SK-N-SH (cell line): ENCODE data around the gene SSNA1. TPM values are rescaled to one million over a fixed set of nuclear protein-coding genes. Genes with fewer than 3 reads are reported as not detected.

ENCODE experiments used
- CTCF ChIA-PET: fragments of 300-600, 350-600 bp; formaldehyde crosslinking; extraction: SDS; loops from one replicate; lab custom pipeline; 2021; lab: Yijun Ruan, JAX
- POLR2A ChIA-PET: fragments of 350-600 bp; sonication (Branson Sonifier 250); formaldehyde crosslinking; extraction: SDS; loops from one replicate; lab custom pipeline; 2020; ENCODE audit warnings: antibody characterized with exemption, inconsistent platforms; lab: Yijun Ruan, JAX
- DNase-seq: peaks from one replicate; pipeline ENCODE4 v3.0.0; 2012
- H2AFZ ChIP-seq: fragments of 200-600 bp; sonication (generic); 2 replicates; pipeline ENCODE4 v1.8.1; 2016; ENCODE audit warnings: antibody characterized with exemption, mild to moderate bottlenecking, low read depth
- H3F3A ChIP-seq: fragments of 200-600 bp; sonication (generic); replicated peaks from 2 replicates; pipeline ENCODE3; 2016; ENCODE audit warnings: antibody characterized with exemption, mild to moderate bottlenecking; ENCODE audit not compliant: insufficient read depth
- H3K27ac ChIP-seq, 2 experiments: fragments of 200-500 bp in 1 of 2; fragments of 200-600 bp in 1 of 2; sonication (Bioruptor generic) in 1 of 2; sonication (generic), shearing (Covaris generic) in 1 of 2; 2 replicates each; pipeline versions ENCODE4 v1.5.1 to v1.6.1; 2014 to 2016; ENCODE audit warnings: low read depth in 2 of 2, inconsistent platforms in 1 of 2, low read length in 1 of 2, mild to moderate bottlenecking in 1 of 2, mixed read lengths in 1 of 2
- H3K27me3 ChIP-seq: fragments of 200-600 bp; sonication (generic), shearing (Covaris generic); 2 replicates; pipeline ENCODE4 v1.6.1; 2016; ENCODE audit warnings: mixed run types; ENCODE audit not compliant: insufficient read depth
- H3K36me3 ChIP-seq, 2 experiments: fragments of 200-500 bp in 1 of 2; fragments of 200-600 bp in 1 of 2; sonication (Bioruptor generic) in 1 of 2; sonication (generic) in 1 of 2; replicated peaks in 1 of 2; 2 replicates each; pipeline versions ENCODE3 to v1.5.1; 2014 to 2016; ENCODE audit warnings: low read length in 1 of 2, mild to moderate bottlenecking in 1 of 2; ENCODE audit not compliant: insufficient read depth in 2 of 2, control insufficient read depth in 1 of 2
- H3K4me1 ChIP-seq, 2 experiments: fragments of 200-500 bp in 1 of 2; fragments of 200-600 bp in 1 of 2; sonication (Bioruptor generic) in 1 of 2; sonication (generic), shearing (Covaris generic) in 1 of 2; 2 replicates each; pipeline versions ENCODE4 v1.5.1 to v1.6.1; 2014 to 2016; ENCODE audit warnings: low read depth in 1 of 2, low read length in 1 of 2, mixed run types in 1 of 2; ENCODE audit not compliant: insufficient read depth in 2 of 2, control insufficient read depth in 1 of 2
- H3K4me2 ChIP-seq: fragments of 200-600 bp; sonication (generic), shearing (Covaris generic); 2 replicates; pipeline ENCODE4 v1.6.1; 2017; ENCODE audit warnings: mixed run types
- H3K4me3 ChIP-seq, 2 experiments: fragments of 200-500 bp in 1 of 2; fragments of 200-600 bp in 1 of 2; sonication (Bioruptor generic) in 1 of 2; sonication (generic), shearing (Covaris generic) in 1 of 2; 2 replicates each; pipeline versions ENCODE4 v1.5.1 to v1.8.1; 2014 to 2016; ENCODE audit warnings: low read depth in 2 of 2, inconsistent platforms in 1 of 2, low read length in 1 of 2, mild to moderate bottlenecking in 1 of 2, mixed read lengths in 1 of 2, moderate library complexity in 1 of 2
- H3K79me2 ChIP-seq: fragments of 200-600 bp; sonication (generic); 2 replicates; pipeline ENCODE4 v1.8.1; 2017; ENCODE audit warnings: mild to moderate bottlenecking; ENCODE audit not compliant: insufficient read depth
- H3K9ac ChIP-seq: fragments of 200-600 bp; sonication (generic); 2 replicates; pipeline ENCODE4 v1.6.1; 2017; ENCODE audit warnings: mixed run types
- H3K9me2 ChIP-seq: fragments of 200-600 bp; sonication (generic); 2 replicates; pipeline ENCODE4 v1.6.1; 2017; ENCODE audit warnings: mixed run types
- H3K9me3 ChIP-seq: fragments of 200-600 bp; sonication (generic); 2 replicates; pipeline ENCODE4 v1.6.1; 2017; ENCODE audit warnings: mixed run types, mild to moderate bottlenecking, moderate library complexity
- H4K20me1 ChIP-seq: fragments of 200-600 bp; sonication (generic); 2 replicates; pipeline ENCODE4 v1.6.1; 2017; ENCODE audit warnings: mild to moderate bottlenecking, mixed run types; ENCODE audit not compliant: insufficient read depth
- CHD2 ChIP-seq: fragments of 150-350 bp; IDR thresholded peaks from 2 replicates; pipeline ENCODE4 v1.6.1; 2018; ENCODE audit warnings: low read length; ENCODE audit not compliant: partially characterized antibody
- EP300 ChIP-seq, 2 experiments: IDR thresholded peaks; 2 replicates each; pipeline versions ENCODE4 v1.4.0 to v1.6.1; 2012; ENCODE audit warnings: borderline replicate concordance in 1 of 2, low read depth in 1 of 2, low read length in 1 of 2
- FOXJ3 ChIP-seq: sonication (generic); formaldehyde crosslinking; IDR thresholded peaks from 2 replicates; pipeline ENCODE4 v1.5.1; 2020; ENCODE audit warnings: mild to moderate bottlenecking, missing genetic modification reagents
- FOXM1 ChIP-seq: IDR thresholded peaks from 2 replicates; pipeline ENCODE4 v1.4.0; 2012; ENCODE audit warnings: low read depth, mild to moderate bottlenecking
- MEF2A ChIP-seq: IDR thresholded peaks from 2 replicates; pipeline ENCODE4 v1.4.0; 2012; ENCODE audit warnings: low read depth, borderline replicate concordance
- MXI1 ChIP-seq: IDR thresholded peaks from 2 replicates; pipeline ENCODE4 v1.6.1; 2012; ENCODE audit warnings: mild to moderate bottlenecking, low read depth, low read length, improper control_type of control experiment
- NRF1 ChIP-seq: IDR thresholded peaks from 2 replicates; pipeline ENCODE4 v1.6.1; 2012; ENCODE audit warnings: low read depth, mild to moderate bottlenecking, low read length
- RAD21 ChIP-seq: IDR thresholded peaks from 2 replicates; pipeline ENCODE4 v1.6.1; 2012; ENCODE audit warnings: mild to moderate bottlenecking, low read length
- RCOR1 ChIP-seq: fragments of 150-350 bp; IDR thresholded peaks from 2 replicates; pipeline ENCODE4 v1.6.1; 2017; ENCODE audit warnings: antibody characterized with exemption, low read length
- TAF1 ChIP-seq: IDR thresholded peaks from 2 replicates; pipeline ENCODE4 v1.6.1; 2012; ENCODE audit warnings: low read depth, mild to moderate bottlenecking, low read length, moderate library complexity, borderline replicate concordance
- TEAD4 ChIP-seq: IDR thresholded peaks from 2 replicates; pipeline ENCODE4 v1.4.0; 2012; ENCODE audit warnings: mild to moderate bottlenecking, borderline replicate concordance; ENCODE audit not compliant: insufficient read depth
- WGBS: methylation state at CpG from one replicate; pipeline ENCODE4 v1.1.6; 2017; ENCODE audit warnings: low lambda C conversion rate; 5-methylcytosine and 5-hydroxymethylcytosine counted together
- polyA plus RNA-seq, 3 experiments: library from polyadenylated mRNA; depleted of rRNA; stranded (reverse); fragments of >200 nt; gene quantifications; 2 replicates each; pipeline ENCODE4 v1.2.3, GENCODE V29; 2012
- TF ChIP-seq, protein P1 (sequence below): IDR thresholded peaks from 2 replicates; pipeline ENCODE4 v1.4.0; 2012; ENCODE audit warnings: low read depth, borderline replicate concordance
- TF ChIP-seq, protein P2 (sequence below): fragments of 200-600 bp; sonication (generic); IDR thresholded peaks from 2 replicates; pipeline ENCODE4 v1.6.1; 2017; ENCODE audit warnings: antibody characterized with exemption, mild to moderate bottlenecking, moderate library complexity
- TF ChIP-seq, protein P3 (sequence below): IDR thresholded peaks from 2 replicates; pipeline ENCODE4 v1.6.1; 2012; ENCODE audit warnings: mild to moderate bottlenecking, low read depth, low read length, moderate library complexity

The SSNA1 gene
- polyA plus RNA-seq, 1 of the 3 experiments (the other 2 are of a cell fraction): 124 TPM

DNA sequence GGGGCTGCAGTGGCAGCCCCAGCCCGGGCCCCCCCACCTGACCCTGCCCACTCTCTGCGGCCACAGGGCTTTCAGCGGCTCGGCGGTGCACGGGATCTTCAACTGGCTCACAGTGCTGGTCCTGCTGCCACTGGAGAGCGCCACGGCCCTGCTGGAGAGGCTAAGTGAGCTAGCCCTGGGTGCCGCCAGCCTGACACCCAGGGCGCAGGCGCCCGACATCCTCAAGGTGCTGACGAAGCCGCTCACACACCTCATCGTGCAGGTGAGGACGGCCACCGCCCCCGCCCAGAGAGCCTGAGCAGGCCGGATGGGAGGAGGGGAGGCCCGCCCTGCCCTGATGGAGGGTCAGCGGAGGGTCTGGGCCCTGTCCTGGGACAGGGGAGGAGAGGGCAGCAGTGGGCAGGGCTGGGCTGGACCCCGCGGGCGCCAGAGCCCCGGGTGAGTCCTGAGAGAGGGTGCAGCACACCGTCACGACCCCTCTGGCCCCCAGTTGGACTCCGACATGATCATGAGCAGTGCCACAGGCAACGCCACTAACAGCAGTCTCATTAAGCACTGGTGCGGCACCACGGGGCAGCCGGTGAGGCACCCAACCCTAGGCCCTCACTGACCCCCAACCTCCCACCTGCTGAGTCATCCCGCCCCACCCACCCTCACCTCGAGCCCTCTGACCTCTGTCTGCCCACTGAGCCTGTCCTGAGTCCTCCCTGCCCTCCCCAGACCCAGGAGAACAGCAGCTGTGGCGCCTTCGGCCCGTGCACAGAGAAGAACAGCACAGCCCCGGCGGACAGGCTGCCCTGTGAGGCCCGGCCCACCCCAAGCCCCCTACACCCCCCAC lies 44.9 kb downstream of the SSNA1 start:
- POLR2A ChIA-PET: no interaction called here
- Histone ChIP-seq H3K4me1 (peaks cover 1 to 26% of the 10 kb centered on the region in 2 experiments; a peak in 2 of 4 replicates), H3K27me3 (no peaks in the 10 kb centered on the region), H2AFZ (no peak overlapping the region), H3K27ac (no peak overlapping the region), H3K4me3 (no peak overlapping the region), H3K79me2 (peaks cover 12% of the 10 kb centered on the region), H4K20me1 (no peaks in the 10 kb centered on the region), H3K9me2 (no peaks in the 10 kb centered on the region), H3F3A (peaks cover 3% of the 10 kb centered on the region), H3K9me3 (no peaks in the 10 kb centered on the region), H3K4me2 (no peak overlapping the region), H3K36me3 (no peaks in the 10 kb centered on the region), H3K9ac (no peak overlapping the region)
- 65% methylated on average over 14 of the region's 40 CpGs for WGBS
- CTCF ChIA-PET: no interaction called here
- TF ChIP-seq, protein P1, sequence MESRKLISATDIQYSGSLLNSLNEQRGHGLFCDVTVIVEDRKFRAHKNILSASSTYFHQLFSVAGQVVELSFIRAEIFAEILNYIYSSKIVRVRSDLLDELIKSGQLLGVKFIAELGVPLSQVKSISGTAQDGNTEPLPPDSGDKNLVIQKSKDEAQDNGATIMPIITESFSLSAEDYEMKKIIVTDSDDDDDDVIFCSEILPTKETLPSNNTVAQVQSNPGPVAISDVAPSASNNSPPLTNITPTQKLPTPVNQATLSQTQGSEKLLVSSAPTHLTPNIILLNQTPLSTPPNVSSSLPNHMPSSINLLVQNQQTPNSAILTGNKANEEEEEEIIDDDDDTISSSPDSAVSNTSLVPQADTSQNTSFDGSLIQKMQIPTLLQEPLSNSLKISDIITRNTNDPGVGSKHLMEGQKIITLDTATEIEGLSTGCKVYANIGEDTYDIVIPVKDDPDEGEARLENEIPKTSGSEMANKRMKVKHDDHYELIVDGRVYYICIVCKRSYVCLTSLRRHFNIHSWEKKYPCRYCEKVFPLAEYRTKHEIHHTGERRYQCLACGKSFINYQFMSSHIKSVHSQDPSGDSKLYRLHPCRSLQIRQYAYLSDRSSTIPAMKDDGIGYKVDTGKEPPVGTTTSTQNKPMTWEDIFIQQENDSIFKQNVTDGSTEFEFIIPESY: no peak
- TF ChIP-seq TAF1 (no peak), FOXJ3 (no peak), MXI1 (no peak), RAD21 (no peak)
- TF ChIP-seq, protein P2, sequence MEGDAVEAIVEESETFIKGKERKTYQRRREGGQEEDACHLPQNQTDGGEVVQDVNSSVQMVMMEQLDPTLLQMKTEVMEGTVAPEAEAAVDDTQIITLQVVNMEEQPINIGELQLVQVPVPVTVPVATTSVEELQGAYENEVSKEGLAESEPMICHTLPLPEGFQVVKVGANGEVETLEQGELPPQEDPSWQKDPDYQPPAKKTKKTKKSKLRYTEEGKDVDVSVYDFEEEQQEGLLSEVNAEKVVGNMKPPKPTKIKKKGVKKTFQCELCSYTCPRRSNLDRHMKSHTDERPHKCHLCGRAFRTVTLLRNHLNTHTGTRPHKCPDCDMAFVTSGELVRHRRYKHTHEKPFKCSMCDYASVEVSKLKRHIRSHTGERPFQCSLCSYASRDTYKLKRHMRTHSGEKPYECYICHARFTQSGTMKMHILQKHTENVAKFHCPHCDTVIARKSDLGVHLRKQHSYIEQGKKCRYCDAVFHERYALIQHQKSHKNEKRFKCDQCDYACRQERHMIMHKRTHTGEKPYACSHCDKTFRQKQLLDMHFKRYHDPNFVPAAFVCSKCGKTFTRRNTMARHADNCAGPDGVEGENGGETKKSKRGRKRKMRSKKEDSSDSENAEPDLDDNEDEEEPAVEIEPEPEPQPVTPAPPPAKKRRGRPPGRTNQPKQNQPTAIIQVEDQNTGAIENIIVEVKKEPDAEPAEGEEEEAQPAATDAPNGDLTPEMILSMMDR: no peak
- DNase-seq: no peak

DNA sequence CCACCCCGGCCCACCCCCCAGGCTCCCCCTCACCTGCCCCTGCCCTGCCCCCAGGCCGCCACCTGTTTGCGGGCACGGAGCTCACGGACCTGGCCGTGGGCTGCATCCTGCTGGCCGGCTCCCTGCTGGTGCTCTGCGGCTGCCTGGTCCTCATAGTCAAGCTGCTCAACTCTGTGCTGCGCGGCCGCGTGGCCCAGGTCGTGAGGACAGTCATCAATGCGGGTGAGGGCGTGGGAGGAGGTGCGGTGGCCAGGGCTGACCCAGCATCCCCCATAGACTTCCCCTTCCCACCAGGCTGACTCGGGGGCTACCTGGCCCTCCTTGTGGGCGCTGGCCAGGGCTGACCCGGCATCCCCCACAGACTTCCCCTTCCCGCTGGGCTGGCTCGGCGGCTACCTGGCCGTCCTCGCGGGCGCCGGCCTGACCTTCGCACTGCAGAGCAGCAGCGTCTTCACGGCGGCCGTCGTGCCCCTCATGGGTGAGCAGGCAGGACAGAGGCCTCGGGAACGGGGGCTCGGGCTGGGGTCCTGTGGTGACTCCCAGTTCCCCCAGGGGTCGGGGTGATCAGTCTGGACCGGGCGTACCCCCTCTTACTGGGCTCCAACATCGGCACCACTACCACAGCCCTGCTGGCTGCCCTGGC lies 45.7 kb downstream of the SSNA1 start:
- Histone ChIP-seq H3K4me2 (no peak overlapping the region), H3K4me1 (peaks cover 9 to 26% of the 10 kb centered on the region in 2 experiments; a peak in 2 of 4 replicates), H3K79me2 (peaks cover 21% of the 10 kb centered on the region), H3K9ac (no peak overlapping the region), H3K9me3 (no peaks in the 10 kb centered on the region), H3K27me3 (no peaks in the 10 kb centered on the region), H4K20me1 (no peaks in the 10 kb centered on the region), H3F3A (peaks cover 3% of the 10 kb centered on the region), H3K9me2 (no peaks in the 10 kb centered on the region), H3K36me3 (no peaks in the 10 kb centered on the region), H3K27ac (no peak overlapping the region), H2AFZ (no peak overlapping the region), H3K4me3 (no peak overlapping the region)
- whole genome bisulfite sequencing: 81% methylated on average over 10 of the region's 40 CpGs
- CTCF ChIA-PET: interaction anchor here (1.1 to 1.4 kb wide), 3 partner anchors 31 to 179 kb away, joined by 3 to 5 read pairs (median 3); no protein-coding TSS in a partner anchor
- DNase-seq: no peak
- POLR2A ChIA-PET: no interaction called here
- no peak for TF ChIP-seq TEAD4
- TF ChIP-seq EP300 (IDR thresholded peaks at IDR 0.05; ENCODE audit: borderline replicate concordance in 1 of 2, low read depth in 1 of 2, low read length in 1 of 2): no peak
- no peak for TF ChIP-seq NRF1
- TF ChIP-seq, protein P3, sequence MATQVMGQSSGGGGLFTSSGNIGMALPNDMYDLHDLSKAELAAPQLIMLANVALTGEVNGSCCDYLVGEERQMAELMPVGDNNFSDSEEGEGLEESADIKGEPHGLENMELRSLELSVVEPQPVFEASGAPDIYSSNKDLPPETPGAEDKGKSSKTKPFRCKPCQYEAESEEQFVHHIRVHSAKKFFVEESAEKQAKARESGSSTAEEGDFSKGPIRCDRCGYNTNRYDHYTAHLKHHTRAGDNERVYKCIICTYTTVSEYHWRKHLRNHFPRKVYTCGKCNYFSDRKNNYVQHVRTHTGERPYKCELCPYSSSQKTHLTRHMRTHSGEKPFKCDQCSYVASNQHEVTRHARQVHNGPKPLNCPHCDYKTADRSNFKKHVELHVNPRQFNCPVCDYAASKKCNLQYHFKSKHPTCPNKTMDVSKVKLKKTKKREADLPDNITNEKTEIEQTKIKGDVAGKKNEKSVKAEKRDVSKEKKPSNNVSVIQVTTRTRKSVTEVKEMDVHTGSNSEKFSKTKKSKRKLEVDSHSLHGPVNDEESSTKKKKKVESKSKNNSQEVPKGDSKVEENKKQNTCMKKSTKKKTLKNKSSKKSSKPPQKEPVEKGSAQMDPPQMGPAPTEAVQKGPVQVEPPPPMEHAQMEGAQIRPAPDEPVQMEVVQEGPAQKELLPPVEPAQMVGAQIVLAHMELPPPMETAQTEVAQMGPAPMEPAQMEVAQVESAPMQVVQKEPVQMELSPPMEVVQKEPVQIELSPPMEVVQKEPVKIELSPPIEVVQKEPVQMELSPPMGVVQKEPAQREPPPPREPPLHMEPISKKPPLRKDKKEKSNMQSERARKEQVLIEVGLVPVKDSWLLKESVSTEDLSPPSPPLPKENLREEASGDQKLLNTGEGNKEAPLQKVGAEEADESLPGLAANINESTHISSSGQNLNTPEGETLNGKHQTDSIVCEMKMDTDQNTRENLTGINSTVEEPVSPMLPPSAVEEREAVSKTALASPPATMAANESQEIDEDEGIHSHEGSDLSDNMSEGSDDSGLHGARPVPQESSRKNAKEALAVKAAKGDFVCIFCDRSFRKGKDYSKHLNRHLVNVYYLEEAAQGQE: no peak
- TF ChIP-seq FOXM1: no peak
- TF ChIP-seq, protein P2: no peak
- TF ChIP-seq RCOR1: no peak
- TF ChIP-seq CHD2: no peak
- TF ChIP-seq MEF2A: no peak
